Neural progenitor cell (in vitro differentiated cells): ENCODE results near the gene GSTM3. TPM values are rescaled to one million over a fixed set of nuclear protein-coding genes. Genes with fewer than 3 reads are reported as not detected.
A peak's percentile ranks its signal among the peaks of the same experiment; 100 is the strongest.

ENCODE experiments used
- DNase-seq: peaks from one replicate; pipeline ENCODE4 v3.0.0-alpha.2; 2016; ENCODE audit warnings: low spot score
- H2AFZ ChIP-seq: fragments of 200-600 bp; sonication (generic); replicated peaks from 2 replicates; pipeline ENCODE4 v1.6.1; 2016; ENCODE audit warnings: antibody characterized with exemption
- H3F3A ChIP-seq: fragments of 200-600 bp; sonication (generic); 2 replicates; pipeline ENCODE4 v1.6.1; 2016; ENCODE audit warnings: antibody characterized with exemption, low read depth
- H3K27ac ChIP-seq: fragments of 200-600 bp; sonication (generic); 2 replicates; pipeline ENCODE4 v1.5.1; 2016; ENCODE audit warnings: mild to moderate bottlenecking
- H3K27me3 ChIP-seq: fragments of 200-600 bp; sonication (generic); 2 replicates; pipeline ENCODE4 v1.6.1; 2016; ENCODE audit warnings: mild to moderate bottlenecking, moderate library complexity
- H3K36me3 ChIP-seq: fragments of 200-600 bp; sonication (generic); 2 replicates; pipeline ENCODE4 v1.5.1; 2016
- H3K4me1 ChIP-seq: fragments of 200-600 bp; sonication (generic); 2 replicates; pipeline ENCODE4 v1.6.1; 2016; ENCODE audit warnings: mixed run types
- H3K4me2 ChIP-seq: fragments of 200-600 bp; sonication (generic); 2 replicates; pipeline ENCODE4 v1.6.1; 2016
- H3K4me3 ChIP-seq: fragments of 200-600 bp; sonication (generic); 2 replicates; pipeline ENCODE4 v1.5.1; 2016
- H3K79me2 ChIP-seq: fragments of 200-600 bp; sonication (generic); 2 replicates; pipeline ENCODE4 v1.6.1; 2016; ENCODE audit warnings: low read depth
- H3K9ac ChIP-seq: fragments of 200-600 bp; sonication (generic); 2 replicates; pipeline ENCODE4 v1.6.1; 2016
- H3K9me3 ChIP-seq: fragments of 200-600 bp; sonication (generic); 2 replicates; pipeline ENCODE4 v1.5.1; 2016; ENCODE audit warnings: low read depth
- H4K20me1 ChIP-seq: fragments of 200-600 bp; sonication (generic); 2 replicates; pipeline ENCODE4 v1.6.1; 2016; ENCODE audit warnings: low read depth
- H3K27ac Mint-ChIP-seq: 3 replicates; pipeline ENCODE4 v1.8.0; 2021; ENCODE audit warnings: mixed read lengths
- H3K27me3 Mint-ChIP-seq: 2 replicates; pipeline ENCODE4 v1.8.0; 2022; ENCODE audit warnings: low read depth, mild to moderate bottlenecking, inconsistent platforms, moderate library complexity, mixed read lengths; ENCODE audit not compliant: insufficient read depth
- H3K36me3 Mint-ChIP-seq: 3 replicates; pipeline ENCODE4 v1.8.0; 2021; ENCODE audit warnings: mixed read lengths
- H3K4me1 Mint-ChIP-seq: 3 replicates; pipeline ENCODE4 v1.8.0; 2021; ENCODE audit warnings: mixed read lengths
- H3K4me3 Mint-ChIP-seq: 3 replicates; pipeline ENCODE4 v1.8.0; 2021; ENCODE audit warnings: mild to moderate bottlenecking, moderate library complexity, mixed read lengths
- H3K9me3 Mint-ChIP-seq: 3 replicates; pipeline ENCODE4 v1.8.0; 2020; ENCODE audit warnings: mixed read lengths
- EZH2 ChIP-seq: fragments of 200-600 bp; sonication (generic); IDR thresholded peaks from 2 replicates; pipeline ENCODE4 v1.6.1; 2017; ENCODE audit warnings: antibody characterized with exemption, mild to moderate bottlenecking, moderate library complexity
- EZH2phosphoT487 ChIP-seq: fragments of 200-600 bp; sonication (generic); IDR thresholded peaks from 2 replicates; pipeline ENCODE4 v1.6.1; 2017; ENCODE audit warnings: antibody characterized with exemption
- total RNA-seq: library from RNA; depleted of rRNA; stranded (reverse); fragments of >200 nt; gene quantifications from 2 replicates; pipeline ENCODE4 v1.2.3, GENCODE V29; 2015; ENCODE audit warnings: low replicate concordance
- TF ChIP-seq, protein P1 (sequence below): fragments of 200-600 bp; sonication (generic); IDR thresholded peaks from 2 replicates; pipeline ENCODE4 v1.5.1; 2017; ENCODE audit warnings: antibody characterized with exemption, mild to moderate bottlenecking

Gene GSTM3
- total RNA-seq, 1 donor from 2014 or later: 12.9 TPM

- TF ChIP-seq, protein P1, sequence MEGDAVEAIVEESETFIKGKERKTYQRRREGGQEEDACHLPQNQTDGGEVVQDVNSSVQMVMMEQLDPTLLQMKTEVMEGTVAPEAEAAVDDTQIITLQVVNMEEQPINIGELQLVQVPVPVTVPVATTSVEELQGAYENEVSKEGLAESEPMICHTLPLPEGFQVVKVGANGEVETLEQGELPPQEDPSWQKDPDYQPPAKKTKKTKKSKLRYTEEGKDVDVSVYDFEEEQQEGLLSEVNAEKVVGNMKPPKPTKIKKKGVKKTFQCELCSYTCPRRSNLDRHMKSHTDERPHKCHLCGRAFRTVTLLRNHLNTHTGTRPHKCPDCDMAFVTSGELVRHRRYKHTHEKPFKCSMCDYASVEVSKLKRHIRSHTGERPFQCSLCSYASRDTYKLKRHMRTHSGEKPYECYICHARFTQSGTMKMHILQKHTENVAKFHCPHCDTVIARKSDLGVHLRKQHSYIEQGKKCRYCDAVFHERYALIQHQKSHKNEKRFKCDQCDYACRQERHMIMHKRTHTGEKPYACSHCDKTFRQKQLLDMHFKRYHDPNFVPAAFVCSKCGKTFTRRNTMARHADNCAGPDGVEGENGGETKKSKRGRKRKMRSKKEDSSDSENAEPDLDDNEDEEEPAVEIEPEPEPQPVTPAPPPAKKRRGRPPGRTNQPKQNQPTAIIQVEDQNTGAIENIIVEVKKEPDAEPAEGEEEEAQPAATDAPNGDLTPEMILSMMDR: no peak
- TF ChIP-seq EZH2 (no peak), EZH2phosphoT487 (no peak)
- no peaks in the 10 kb centered on the region for H3K9me3 ChIP-seq
- H3K4me1 ChIP-seq: peaks cover 4% of the 10 kb centered on the region
- Mint-ChIP-seq H3K4me1 (peaks cover 23% of the 10 kb centered on the region), H3K4me3 (peak overlapping the region; percentile 38), H3K36me3 (no peaks in the 10 kb centered on the region), H3K27me3 (peaks cover 8% of the 10 kb centered on the region), H3K9me3 (no peaks in the 10 kb centered on the region), H3K27ac (peak overlapping the region; percentile 73)
- no peaks in the 10 kb centered on the region for H4K20me1 ChIP-seq
- no peaks in the 10 kb centered on the region for H3K36me3 ChIP-seq
- no peak overlapping the region for H3K9ac ChIP-seq
- no peaks in the 10 kb centered on the region for H3F3A ChIP-seq
- H3K4me3 ChIP-seq: no peak overlapping the region
- no peak for DNase-seq
- H3K27me3 ChIP-seq: no peaks in the 10 kb centered on the region
- H3K79me2 ChIP-seq: no peaks in the 10 kb centered on the region
- no peak overlapping the region for H3K27ac ChIP-seq
- H3K4me2 ChIP-seq: no peak overlapping the region
- H2AFZ ChIP-seq: no peak overlapping the region
These were observed 43.9 kb upstream of the GSTM3 start for GRCh38 chr1:109784551-109785252.

DNA sequence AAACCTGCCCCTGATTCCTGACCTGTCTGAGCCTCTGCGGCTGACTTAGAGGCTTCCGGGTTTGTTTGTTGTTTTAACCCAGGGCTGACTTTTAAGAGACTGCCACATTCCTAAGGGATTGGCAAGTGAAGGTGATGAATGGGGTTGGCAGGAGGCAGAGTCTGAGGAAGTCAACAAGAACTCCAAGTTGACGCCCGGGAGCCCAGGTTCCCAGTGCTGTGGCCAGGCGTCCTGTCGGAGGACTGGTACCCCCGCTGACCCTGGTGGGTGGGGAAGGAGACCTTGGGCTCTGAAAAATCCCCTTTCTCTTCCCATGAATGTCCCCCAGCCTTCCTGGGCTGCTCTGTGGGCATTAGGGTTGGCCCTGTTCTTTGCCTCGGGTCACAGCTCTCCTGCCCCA is 42.6 kb upstream of the GSTM3 start:
- Histone ChIP-seq H3K4me3 (no peak overlapping the region), H2AFZ (no peak overlapping the region), H3K4me2 (no peak overlapping the region), H3K79me2 (no peaks in the 10 kb centered on the region), H3F3A (no peaks in the 10 kb centered on the region), H3K27ac (no peak overlapping the region), H3K27me3 (no peaks in the 10 kb centered on the region), H4K20me1 (no peaks in the 10 kb centered on the region), H3K36me3 (no peaks in the 10 kb centered on the region), H3K9ac (no peak overlapping the region), H3K4me1 (peaks cover 4% of the 10 kb centered on the region), H3K9me3 (no peaks in the 10 kb centered on the region)
- peaks cover 12% of the 10 kb centered on the region for H3K27me3 Mint-ChIP-seq
- H3K36me3 Mint-ChIP-seq: no peaks in the 10 kb centered on the region
- H3K9me3 Mint-ChIP-seq: no peaks in the 10 kb centered on the region
- peak; percentile 37 for DNase-seq
- H3K4me1 Mint-ChIP-seq: peaks cover 16% of the 10 kb centered on the region
- no peak overlapping the region for H3K27ac Mint-ChIP-seq
- no peak for TF ChIP-seq EZH2phosphoT487
- no peak overlapping the region for H3K4me3 Mint-ChIP-seq

- Histone ChIP-seq H3K4me1 (peaks cover 4% of the 10 kb centered on the region), H3K27me3 (no peaks in the 10 kb centered on the region), H3K36me3 (no peaks in the 10 kb centered on the region), H3K27ac (no peak overlapping the region), H3F3A (no peaks in the 10 kb centered on the region), H4K20me1 (no peaks in the 10 kb centered on the region), H3K4me2 (no peak overlapping the region), H3K4me3 (no peak overlapping the region), H3K9ac (no peak overlapping the region), H3K9me3 (no peaks in the 10 kb centered on the region), H3K79me2 (no peaks in the 10 kb centered on the region), H2AFZ (no peak overlapping the region)
- Mint-ChIP-seq H3K27me3 (peaks cover 12% of the 10 kb centered on the region), H3K36me3 (no peaks in the 10 kb centered on the region), H3K4me1 (peaks cover 11% of the 10 kb centered on the region), H3K9me3 (no peaks in the 10 kb centered on the region), H3K27ac (no peak overlapping the region), H3K4me3 (no peak overlapping the region)
- DNase-seq: no peak
- TF ChIP-seq, protein P1: no peak
- TF ChIP-seq EZH2phosphoT487: no peak
- TF ChIP-seq EZH2: no peak
These were observed 42.1 kb upstream of the GSTM3 start for GRCh38 chr1:109782927-109783326.

- TF ChIP-seq EZH2 (no peak), EZH2phosphoT487 (no peak)
- TF ChIP-seq, protein P1: no peak
- no peak overlapping the region for H3K4me3 Mint-ChIP-seq
- Histone ChIP-seq H3K4me3 (no peak overlapping the region), H3K27me3 (no peaks in the 10 kb centered on the region), H3K9me3 (no peaks in the 10 kb centered on the region), H3F3A (no peaks in the 10 kb centered on the region), H3K9ac (no peak overlapping the region), H2AFZ (no peak overlapping the region), H4K20me1 (no peaks in the 10 kb centered on the region), H3K79me2 (no peaks in the 10 kb centered on the region), H3K36me3 (no peaks in the 10 kb centered on the region), H3K4me2 (no peak overlapping the region), H3K4me1 (peaks cover 4% of the 10 kb centered on the region), H3K27ac (no peak overlapping the region)
- no peak overlapping the region for H3K27ac Mint-ChIP-seq
- peaks cover 9% of the 10 kb centered on the region for H3K4me1 Mint-ChIP-seq
- H3K36me3 Mint-ChIP-seq: no peaks in the 10 kb centered on the region
- DNase-seq: no peak
- H3K27me3 Mint-ChIP-seq: peaks cover 12% of the 10 kb centered on the region
- H3K9me3 Mint-ChIP-seq: no peaks in the 10 kb centered on the region
These were observed 41.7 kb upstream of the GSTM3 start for GRCh38 chr1:109782514-109782913.
